Endothelial cell of umbilical vein (primary cell): ENCODE measurements around the gene LAMC1. TPM values are rescaled to one million over a fixed set of nuclear protein-coding genes. Genes with fewer than 3 reads are reported as not detected.

ENCODE experiments used
- BruUV-seq: library from RNA; stranded (reverse); fragments of 400-500 nt; replicated peaks from 2 replicates; lab custom pipeline; 2021; lab: Mats Ljungman, UMichigan
- CTCF ChIA-PET: fragments of 300-600, 350-600 bp; sonication (Branson Sonifier 250); formaldehyde crosslinking; loops from one replicate; lab custom pipeline; 2021; ENCODE audit warnings: antibody characterized with exemption, inconsistent platforms; lab: Charles Lee
- POLR2A ChIA-PET: fragments of 300-600, 350-600 bp; sonication (Branson Sonifier 250); formaldehyde crosslinking; loops from one replicate; lab custom pipeline; 2021; ENCODE audit warnings: antibody characterized with exemption, inconsistent platforms; lab: Charles Lee
- DNase-seq: peaks from one replicate; pipeline ENCODE4 v3.0.0-alpha.2; 2011; ENCODE audit warnings: low read depth, low spot score
- FAIRE-seq: peaks from 2 replicates; lab custom pipeline; 2011; peaks lifted over from hg19 to GRCh38; lab: Jason Lieb, UNC
- H2AFZ ChIP-seq: 2 replicates; pipeline ENCODE4 v1.6.0; 2012; ENCODE audit warnings: low read depth, low read length, control low read depth, inconsistent platforms
- H3K27ac ChIP-seq: 2 replicates; pipeline ENCODE4 v1.5.1; 2011; ENCODE audit warnings: low read depth, mild to moderate bottlenecking, control low read depth, low read length, moderate library complexity; ENCODE audit not compliant: insufficient read depth
- H3K27me3 ChIP-seq, 2 experiments: 2 replicates each; pipeline versions ENCODE4 v1.6.0 to v1.6.1; 2011; ENCODE audit warnings: low read length in 2 of 2, mixed read lengths in 1 of 2; ENCODE audit not compliant: control insufficient read depth in 2 of 2, insufficient read depth in 2 of 2
- H3K36me3 ChIP-seq, 2 experiments: 2 replicates in 1 of 2; 3 replicates in 1 of 2; pipeline ENCODE4 v1.5.1; 2011; ENCODE audit warnings: low read length in 2 of 2, mild to moderate bottlenecking in 1 of 2, moderate library complexity in 1 of 2; ENCODE audit not compliant: control insufficient read depth in 2 of 2, insufficient read depth in 2 of 2; ENCODE audit errors: extremely low read depth in 1 of 2
- H3K4me1 ChIP-seq: 3 replicates; pipeline ENCODE4 v1.5.1; 2011; ENCODE audit warnings: mild to moderate bottlenecking, low read length; ENCODE audit not compliant: control insufficient read depth, insufficient read depth; ENCODE audit errors: extremely low read depth
- H3K4me2 ChIP-seq: 2 replicates; pipeline ENCODE4 v1.6.1; 2011; ENCODE audit warnings: low read length, control low read depth, mixed read lengths; ENCODE audit not compliant: insufficient read depth
- H3K4me3 ChIP-seq, 3 experiments: fragments of 200-600 bp in 1 of 3; sonication (generic), shearing (Covaris generic) in 1 of 3; replicated peaks in 1 of 3; 2 replicates each; pipeline ENCODE4 v1.5.1; 2011 to 2016; ENCODE audit warnings: control low read depth in 3 of 3, low read length in 3 of 3, mild to moderate bottlenecking in 2 of 3, inconsistent platforms in 1 of 3, low read depth in 1 of 3, moderate library complexity in 1 of 3; ENCODE audit not compliant: insufficient read depth in 1 of 3
- H3K79me2 ChIP-seq: 2 replicates; pipeline ENCODE4 v1.6.0; 2012; ENCODE audit warnings: low read length, inconsistent platforms; ENCODE audit not compliant: control insufficient read depth, insufficient read depth
- H3K9ac ChIP-seq: replicated peaks from 2 replicates; pipeline ENCODE3; 2011; ENCODE audit warnings: low read length, control low read depth; ENCODE audit not compliant: insufficient read depth; ENCODE audit errors: extremely low read depth
- H3K9me1 ChIP-seq: replicated peaks from 3 replicates; pipeline ENCODE4 v1.6.0; 2011; ENCODE audit warnings: mild to moderate bottlenecking, low read length; ENCODE audit not compliant: control insufficient read depth, insufficient read depth; ENCODE audit errors: extremely low read depth
- H3K9me3 ChIP-seq: replicated peaks from 2 replicates; pipeline ENCODE4 v1.5.1; 2012; ENCODE audit warnings: low read length, inconsistent platforms; ENCODE audit not compliant: control insufficient read depth, insufficient read depth
- H4K20me1 ChIP-seq: replicated peaks from 2 replicates; pipeline ENCODE3; 2011; ENCODE audit warnings: mild to moderate bottlenecking, low read length; ENCODE audit not compliant: control insufficient read depth, insufficient read depth; ENCODE audit errors: extremely low read depth
- CTCF ChIP-seq, 2 donors: IDR thresholded peaks; 1 replicate in 1 of 2; 2 replicates in 1 of 2; pipeline ENCODE4 v1.5.1; 2011; ENCODE audit warnings: low read length in 2 of 2, mild to moderate bottlenecking in 2 of 2, moderate library complexity in 2 of 2, control low read depth in 1 of 2, inconsistent platforms in 1 of 2, low read depth in 1 of 2; ENCODE audit not compliant: insufficient read depth in 1 of 2; ENCODE audit errors: extremely low read depth in 1 of 2
- EZH2 ChIP-seq: IDR thresholded peaks from 2 replicates; pipeline ENCODE4 v1.6.1; 2012; ENCODE audit warnings: borderline replicate concordance, low read depth, mild to moderate bottlenecking, moderate library complexity, low read length, inconsistent platforms; ENCODE audit not compliant: severe bottlenecking
- FOS ChIP-seq: IDR thresholded peaks from 2 replicates; pipeline ENCODE4 v1.6.1; 2011; ENCODE audit warnings: mild to moderate bottlenecking, low read length, moderate library complexity, borderline replicate concordance; ENCODE audit not compliant: insufficient read depth
- GATA2 ChIP-seq: IDR thresholded peaks from 2 replicates; pipeline ENCODE4 v1.7.0; 2011; ENCODE audit warnings: low read depth, mild to moderate bottlenecking, moderate library complexity, mixed read lengths, low read length; ENCODE audit not compliant: insufficient read length, insufficient read depth
- JUN ChIP-seq: IDR thresholded peaks from 2 replicates; pipeline ENCODE4 v1.6.1; 2011; ENCODE audit warnings: borderline replicate concordance, low read depth; ENCODE audit not compliant: insufficient read length, insufficient read depth
- MYC ChIP-seq: IDR thresholded peaks from one replicate; pipeline ENCODE4 v1.6.1; 2011; ENCODE audit warnings: mild to moderate bottlenecking, low read depth, low read length
- POLR2A ChIP-seq: IDR thresholded peaks from 2 replicates; pipeline ENCODE4 v1.6.1; 2012; ENCODE audit warnings: low read depth, mild to moderate bottlenecking, control low read depth, low read length
- POLR2AphosphoS5 ChIP-seq: IDR thresholded peaks from 2 replicates; pipeline ENCODE4 v1.6.1; 2012; ENCODE audit warnings: low read depth, mild to moderate bottlenecking, control low read depth, low read length, moderate library complexity; ENCODE audit not compliant: insufficient read depth
- dilution Hi-C: fragments of 300-500 bp; cut with MboI; formaldehyde crosslinking; loops from one replicate; pipeline ENCODE4 v1.15.0; 2019; ENCODE audit warnings: low sequenced_read_pairs; ENCODE audit not compliant: extremely low pct_ligation_motif_present
- intact Hi-C: fragments of 100-400 bp; cut with micrococcal nuclease; formaldehyde crosslinking; loops from one replicate; pipeline ENCODE4 v1.10.0; 2022
- polyA plus RNA-seq, 4 experiments: library from polyadenylated mRNA; depleted of rRNA in 3 of 4; stranded (reverse) in 3 of 4; unstranded in 1 of 4; fragments of >200 nt; gene quantifications; 2 replicates each; pipeline versions ENCODE4 v1.2.1 to v1.2.3, GENCODE V29; 2011 to 2012; ENCODE audit warnings: missing spikeins in 1 of 4
- total RNA-seq: library from RNA; stranded (reverse); gene quantifications from 2 replicates; pipeline ENCODE4 v1.2.3, GENCODE V29; 2021

The LAMC1 gene
- total and polyA plus RNA-seq, 2 donors (not counting 3 experiments of a cell fraction or from before 2014, with no cell fraction given) = 92.5 to 216 TPM

DNA sequence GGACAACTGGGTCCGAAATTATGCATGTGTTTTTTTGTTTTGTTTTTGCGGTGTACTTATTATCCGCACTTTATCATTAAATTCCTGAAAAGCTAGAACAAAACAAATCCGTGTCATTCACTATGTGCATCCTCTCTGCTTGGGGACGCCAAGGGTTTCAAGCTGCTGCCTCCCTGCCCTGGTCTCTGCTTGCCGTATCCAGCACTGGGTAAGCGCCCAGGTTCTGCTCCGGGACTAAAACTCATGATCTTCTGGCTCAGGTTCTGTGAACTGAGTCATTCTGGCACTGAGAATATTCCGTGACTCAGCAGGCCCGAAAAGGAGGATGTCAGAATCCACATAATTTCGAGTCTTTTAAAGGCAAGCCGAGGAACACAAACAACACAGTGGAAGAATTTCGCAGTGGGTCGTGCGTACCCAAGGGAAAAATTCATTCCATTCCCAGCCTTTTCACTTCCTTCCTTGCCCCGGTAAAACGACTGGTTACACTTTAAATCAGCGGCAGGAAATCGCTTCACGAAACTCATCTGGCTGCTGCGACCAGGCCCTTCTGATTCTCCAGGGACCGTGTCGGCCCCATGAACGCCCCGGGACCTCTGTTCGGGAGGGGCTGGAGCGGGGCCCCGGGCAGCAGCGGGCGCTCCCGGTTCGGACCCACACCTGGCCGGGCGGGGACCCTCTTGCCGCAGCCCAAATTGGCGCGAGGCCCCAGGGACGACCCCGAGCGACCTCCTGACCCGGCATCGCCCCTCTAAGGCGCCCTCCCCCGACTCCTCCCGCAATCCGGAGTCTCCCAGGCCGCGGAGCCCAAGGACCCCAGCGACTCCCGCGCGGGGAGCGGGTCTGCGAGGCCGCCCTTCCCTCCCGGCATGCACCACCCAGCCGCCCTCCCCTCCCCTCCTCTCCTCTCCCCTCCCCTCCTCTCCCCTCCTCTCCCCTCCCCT, 746 bp upstream of the LAMC1 start:
- Histone ChIP-seq H3K27ac (peak overlapping the region; percentile 97), H3K36me3 (no peaks in the 10 kb centered on the region), H3K9me1 (no peaks in the 10 kb centered on the region), H3K4me1 (peaks cover 44% of the 10 kb centered on the region), H3K27me3 (no peaks in the 10 kb centered on the region), H4K20me1 (no peaks in the 10 kb centered on the region), H2AFZ (peak overlapping the region; percentile 24), H3K4me2 (peak overlapping the region; percentile 51), H3K9ac (peak overlapping the region; percentile 95), H3K9me3 (no peaks in the 10 kb centered on the region), H3K4me3 (peak overlapping the region; percentile 28 to 71 (median 48)), H3K79me2 (peaks cover 41% of the 10 kb centered on the region)
- dilution Hi-C loops = no loop called here
- peak; percentile 99 for DNase-seq
- CTCF ChIA-PET = interaction anchor here (0.6 to 1.4 kb wide), 3 partner anchors 49 to 62 kb away, joined by 3 to 9 read pairs (median 3); no protein-coding TSS in a partner anchor
- FAIRE-seq = peak; percentile 90
- BruUV-seq = TSS peak; percentile 74
- TF ChIP-seq POLR2AphosphoS5 (peak; percentile 80), EZH2 (no peak), FOS (peak; percentile 94), CTCF (IDR thresholded peaks at IDR 0.05; ENCODE audit: extremely low read depth in 1 of 2, insufficient read depth in 1 of 2, low read depth in 1 of 2, low read length in 2 of 2) (no peak), JUN (peak; percentile 94), GATA2 (no peak), POLR2A (peak; percentile 74), MYC (no peak)
- intact Hi-C loops = loop anchor here (1.0 to 5.0 kb wide), 7 partner anchors 19 to 450 kb away; partner anchors contain the start of gene SMG7
- POLR2A ChIA-PET = interaction anchor here (1.0 kb wide), 1 partner anchor 60 kb away, joined by 4 read pairs; no protein-coding TSS in a partner anchor
